Epithelial cell of esophagus (primary cell): ENCODE measurements around the gene TMEM217.
A peak's percentile ranks its signal among the peaks of the same experiment; 100 is the strongest.

Source experiments
- DNase-seq: peaks from one replicate; pipeline ENCODE4 v3.0.0; 2010; ENCODE audit warnings: low read depth
- H3K4me3 ChIP-seq: 2 replicates; pipeline ENCODE4 v1.5.1; 2011; ENCODE audit warnings: mild to moderate bottlenecking, low read length, control low read depth
- CTCF ChIP-seq: IDR thresholded peaks from 2 replicates; pipeline ENCODE4 v1.5.1; 2011; ENCODE audit warnings: low read depth, mild to moderate bottlenecking, low read length, control low read depth, inconsistent platforms; ENCODE audit not compliant: insufficient read depth; ENCODE audit errors: missing control alignments

The TMEM217 gene

DNA sequence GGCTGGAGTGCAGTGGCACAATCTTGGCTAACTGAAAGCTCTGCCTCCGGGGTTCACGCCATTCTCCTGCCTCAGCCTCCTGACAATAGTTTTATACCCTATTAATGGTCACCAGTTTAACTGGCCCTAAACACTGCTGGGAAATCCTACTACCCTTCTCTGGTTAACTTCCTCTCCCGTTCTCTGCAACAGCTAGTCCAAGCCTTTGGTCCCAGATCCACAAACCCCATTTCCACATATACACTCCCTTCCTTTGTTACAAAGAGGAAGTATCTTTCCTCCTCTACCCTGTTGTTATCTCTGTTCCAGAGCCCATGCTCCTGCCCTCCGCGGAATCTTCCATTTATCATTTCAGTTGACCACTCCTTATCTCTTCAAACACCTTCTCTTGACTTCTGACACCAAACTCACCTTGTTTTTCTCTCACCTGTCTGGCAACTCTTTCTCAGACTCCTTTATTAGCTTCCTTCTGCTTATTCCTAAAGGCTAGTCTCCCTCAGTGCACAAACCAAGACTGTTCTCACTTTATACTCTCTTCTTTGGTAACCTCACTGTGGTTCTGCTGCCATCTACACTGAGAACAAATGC is 25.4 kb downstream of the TMEM217 start:
- no peak for DNase-seq
- no peak overlapping the region for H3K4me3 ChIP-seq
- no peak for TF ChIP-seq CTCF

DNA sequence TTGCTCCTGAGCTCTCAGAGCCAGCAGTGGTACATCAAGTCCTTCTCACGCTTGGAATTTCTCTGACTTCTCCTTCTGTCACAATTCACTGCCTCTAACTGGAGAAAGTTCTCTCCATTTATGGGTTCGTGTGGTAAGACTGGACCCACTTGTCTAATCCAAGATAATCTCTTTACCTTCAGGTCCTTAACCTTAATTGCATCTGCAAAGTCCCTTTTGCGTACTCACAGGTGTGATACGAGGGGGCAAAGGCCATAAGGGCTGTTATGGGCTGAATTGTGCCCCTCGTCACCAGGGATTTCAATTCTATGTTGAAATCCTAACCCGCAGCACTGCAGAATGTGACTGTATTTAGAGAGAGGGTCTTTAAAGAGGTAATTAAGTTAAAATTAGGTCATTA is 27.8 kb downstream of the TMEM217 start:
- no peak for DNase-seq
- TF ChIP-seq CTCF = no peak
- H3K4me3 ChIP-seq = no peak overlapping the region

GRCh38 chr6:37225350-37226169 is 32.4 kb downstream of the TMEM217 start:
- no peak for TF ChIP-seq CTCF
- no peak overlapping the region for H3K4me3 ChIP-seq
- no peak for DNase-seq

DNA sequence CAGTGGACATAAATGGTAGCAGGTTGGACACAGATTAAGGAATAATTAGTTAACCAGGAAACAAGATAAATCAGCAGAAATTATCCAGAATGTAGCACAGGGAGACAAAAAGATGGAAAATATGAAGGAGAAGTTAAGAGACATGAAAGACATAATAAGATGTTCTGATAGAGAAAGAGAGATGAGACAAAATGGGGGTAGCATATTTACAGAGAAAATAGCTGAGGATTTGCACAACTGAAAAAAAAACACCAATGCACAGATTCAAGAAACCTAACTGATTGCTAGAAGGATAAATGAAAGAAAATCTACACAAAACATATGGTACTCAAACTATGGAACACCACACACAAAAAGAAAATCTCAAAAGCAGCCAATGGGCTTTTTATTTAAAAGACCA is 35.0 kb downstream of the TMEM217 start:
- no peak for TF ChIP-seq CTCF

GRCh38 chr6:37222125-37222967 is 35.6 kb downstream of the TMEM217 start:
- no peak for TF ChIP-seq CTCF
- peak; percentile 94 for DNase-seq
- peak overlapping the region; percentile 48 for H3K4me3 ChIP-seq

More for the DNA sequence above, 35.0 kb downstream of the TMEM217 start:
- H3K4me3 ChIP-seq = peak overlapping the region; percentile 48
- no peak for DNase-seq

DNA sequence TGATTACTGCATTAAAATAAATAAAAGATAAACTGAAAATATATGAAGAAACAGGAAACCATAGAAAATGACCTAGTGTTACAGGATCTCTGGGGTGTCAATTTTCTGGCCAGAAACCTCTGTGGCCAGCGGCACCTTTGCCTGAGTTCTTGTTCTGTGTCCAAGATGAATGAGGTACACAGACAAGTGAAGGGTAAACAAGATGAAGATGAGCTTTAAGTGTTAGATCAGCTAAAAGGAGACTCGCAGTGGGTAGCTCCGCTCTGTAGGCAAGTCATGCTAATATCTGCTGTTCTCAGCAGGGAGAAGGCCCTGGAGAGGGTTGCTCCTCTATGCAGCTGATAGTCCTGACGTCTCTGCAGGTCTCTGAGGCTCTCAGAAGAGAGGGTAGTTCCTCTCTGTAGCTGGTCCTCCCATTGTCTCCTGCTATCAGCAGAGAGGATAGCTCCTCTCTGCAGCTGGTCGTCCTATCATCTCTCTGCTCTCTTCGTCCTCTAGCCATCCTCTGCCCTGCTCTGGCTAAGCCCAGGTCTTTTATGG is 36.3 kb downstream of the TMEM217 start:
- no peak for TF ChIP-seq CTCF
- no peak for DNase-seq
- no peak overlapping the region for H3K4me3 ChIP-seq
